ENCODE measurements around the gene SH3BP1.
"Not testable (repeated sequence)": the region's sequence is repeated elsewhere in the genome, so short reads cannot be mapped to it uniquely, and the experiment has no call there.

SH3BP1 gene

DNA sequence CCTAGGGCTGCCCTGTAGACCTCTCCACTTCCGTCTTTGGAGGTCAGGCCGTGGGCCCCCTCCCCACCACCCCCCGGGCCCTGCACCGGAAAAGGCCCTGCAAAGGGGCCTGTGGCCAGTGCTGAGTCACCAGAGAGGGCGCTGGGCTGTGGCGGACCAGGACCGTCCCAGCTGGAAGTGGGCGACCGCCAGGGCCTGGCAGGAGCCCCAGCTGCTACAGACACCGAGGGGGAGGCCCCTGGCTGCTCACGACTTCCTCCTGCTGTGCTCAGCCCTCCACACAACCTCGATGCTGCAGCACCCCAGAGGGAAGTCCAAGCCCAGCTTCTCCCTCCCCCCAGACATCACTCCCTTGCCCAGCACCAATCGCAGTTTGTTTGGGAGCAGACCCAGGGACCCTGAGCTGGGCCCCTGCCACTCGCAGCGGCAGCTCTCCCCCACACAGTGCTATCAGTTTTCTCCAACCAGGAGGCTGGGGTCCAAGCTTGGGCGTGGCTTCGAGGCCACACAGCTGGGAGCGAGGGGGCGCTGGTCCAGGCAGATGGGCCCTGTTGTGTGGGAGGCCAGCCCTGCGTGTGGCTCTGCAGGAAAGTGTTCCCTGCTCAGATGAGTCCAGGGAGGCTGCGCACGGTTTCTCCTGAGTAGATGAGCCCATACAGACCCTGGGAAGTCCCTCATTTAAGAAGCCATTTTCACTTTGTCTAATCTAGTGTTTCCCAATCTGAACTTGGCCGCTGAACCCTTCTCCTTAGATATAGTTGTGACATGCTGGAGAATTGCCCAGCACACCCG, 5.6 kb upstream of the SH3BP1 start:
- peak; percentile 60 to 78 for DNase-seq

DNA sequence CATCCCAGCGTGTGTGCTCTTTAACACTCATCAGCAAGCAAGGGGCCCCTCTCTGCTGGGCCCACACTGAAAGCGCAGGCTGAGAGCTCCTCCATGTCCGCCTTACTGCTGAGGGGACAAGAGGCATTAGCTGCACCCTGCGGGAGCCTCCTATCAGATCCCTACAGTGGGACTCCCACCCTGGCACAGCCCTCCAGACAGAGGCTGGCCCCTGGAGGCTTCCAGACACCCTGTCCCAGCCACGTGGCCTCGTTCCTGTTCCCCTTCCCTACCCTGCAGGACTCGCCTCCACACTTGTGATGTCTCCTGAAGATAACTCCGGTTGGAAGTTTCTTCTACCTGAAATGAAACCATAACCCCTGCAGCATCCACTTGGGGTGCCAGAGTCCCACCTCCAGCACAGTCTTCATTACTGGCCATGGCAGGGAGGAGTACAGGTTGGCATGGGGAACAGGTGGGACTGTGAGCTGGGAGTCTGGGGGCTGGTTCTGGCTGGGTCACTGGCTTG, 5.0 kb upstream of the SH3BP1 start:
- no peak for DNase-seq

DNA sequence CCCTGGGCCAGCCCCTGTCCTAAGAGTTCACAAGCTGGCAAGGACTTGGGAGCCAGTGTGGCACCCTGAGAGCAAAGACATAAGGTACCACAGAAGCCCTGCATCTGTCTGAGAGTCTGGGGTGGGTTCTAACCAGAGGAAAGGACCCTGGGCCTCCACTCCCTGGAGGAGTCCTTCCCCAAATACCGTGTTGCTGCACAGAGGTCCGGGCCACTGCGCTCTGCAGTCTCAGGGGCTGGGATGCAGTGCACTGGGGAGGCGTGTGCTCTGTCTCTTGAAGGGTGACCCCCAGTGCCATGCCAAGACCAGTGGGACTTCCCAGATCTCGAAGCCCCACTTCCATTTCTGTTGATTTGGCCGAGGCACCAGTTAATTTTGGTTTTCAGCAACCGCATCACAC, 4.3 kb upstream of the SH3BP1 start:
- DNase-seq: no peak

DNA sequence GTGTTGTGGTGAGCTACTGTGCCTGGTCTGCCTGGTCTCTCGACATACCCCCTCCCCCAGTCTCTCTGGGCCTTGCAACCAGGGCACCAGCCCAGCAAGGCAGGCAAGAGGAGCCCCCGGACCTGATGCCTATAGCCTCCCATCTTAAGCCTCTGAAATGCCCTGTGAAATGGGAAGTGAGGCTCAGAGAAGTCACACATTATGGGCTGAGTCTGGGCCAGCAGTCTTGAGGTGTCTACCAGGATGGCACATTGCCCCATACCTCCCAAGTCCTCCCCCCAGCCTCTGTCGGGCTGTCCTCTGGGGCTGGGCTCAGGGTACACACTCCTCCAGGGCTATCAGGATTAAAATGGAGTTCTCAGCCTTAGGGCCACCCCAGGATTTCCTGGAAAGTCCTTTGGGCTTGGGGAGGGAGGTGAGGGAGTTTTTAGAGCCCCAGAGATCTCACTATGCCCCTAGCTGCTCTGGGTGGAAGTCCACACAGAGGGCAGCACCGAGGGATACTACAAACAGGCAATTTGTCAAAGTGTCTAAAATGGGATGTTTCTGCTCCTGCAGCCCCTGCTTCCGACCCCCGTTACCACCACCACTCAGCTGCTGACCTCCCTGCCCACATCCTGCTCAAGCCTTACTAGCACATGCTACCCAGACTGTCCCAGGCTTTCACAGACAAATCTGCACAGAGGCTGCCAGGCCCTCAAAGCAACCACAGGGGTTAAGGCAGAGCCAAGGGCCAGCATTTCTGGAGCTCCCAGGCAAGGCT, 3.1 kb upstream of the SH3BP1 start:
- DNase-seq: no peak

DNA sequence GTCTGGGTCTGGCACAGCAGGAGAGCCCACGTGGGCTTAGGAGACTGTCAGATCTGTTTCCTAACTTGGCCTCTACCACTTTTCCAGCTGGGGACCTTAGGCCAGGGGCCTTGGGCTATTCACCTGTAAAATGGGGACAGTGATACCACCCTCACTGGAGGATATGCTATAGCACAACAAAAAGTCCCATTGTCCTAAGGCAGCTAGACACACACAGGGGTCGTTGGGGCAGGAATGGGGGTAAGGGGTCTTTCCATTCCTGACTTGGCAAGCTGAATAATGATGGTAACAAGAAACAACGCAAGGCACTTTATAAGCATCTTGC, 2.6 kb upstream of the SH3BP1 start:
- DNase-seq: no peak

DNA sequence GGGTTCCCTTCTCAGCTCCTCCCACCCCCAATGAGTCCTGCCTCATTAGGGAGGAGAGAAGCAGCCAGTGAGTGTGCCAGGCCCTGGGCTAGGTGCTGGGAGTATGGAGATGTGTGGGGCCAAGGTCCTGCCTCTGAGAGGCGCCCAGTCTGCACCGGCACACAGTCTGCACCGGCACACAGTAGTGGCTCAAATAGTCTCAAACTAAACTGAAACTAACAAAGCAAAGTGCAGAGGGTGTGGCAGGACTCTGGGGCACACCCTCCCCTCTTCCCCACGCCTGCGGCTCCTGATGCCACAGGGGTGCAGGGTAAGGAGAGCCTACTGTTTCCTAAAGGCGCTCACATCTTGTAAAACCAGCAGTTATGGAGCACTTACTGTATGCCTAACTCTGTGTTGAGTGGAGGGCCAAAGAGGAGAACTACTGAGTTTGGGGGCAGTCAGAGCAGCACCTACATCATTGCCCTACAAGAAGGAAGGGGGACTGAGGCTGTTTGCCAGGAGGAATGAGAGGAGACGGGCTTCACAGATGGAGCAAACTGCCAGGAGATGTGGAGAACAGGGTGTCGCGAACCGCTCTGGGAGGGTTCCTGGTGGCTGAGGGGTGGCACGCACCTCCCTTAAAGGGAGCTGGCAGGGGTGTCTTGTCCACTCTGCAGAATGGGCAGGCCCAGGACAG, 939 bp upstream of the SH3BP1 start:
- DNase-seq: peak in 1 of 2 donors; percentile 36

DNA sequence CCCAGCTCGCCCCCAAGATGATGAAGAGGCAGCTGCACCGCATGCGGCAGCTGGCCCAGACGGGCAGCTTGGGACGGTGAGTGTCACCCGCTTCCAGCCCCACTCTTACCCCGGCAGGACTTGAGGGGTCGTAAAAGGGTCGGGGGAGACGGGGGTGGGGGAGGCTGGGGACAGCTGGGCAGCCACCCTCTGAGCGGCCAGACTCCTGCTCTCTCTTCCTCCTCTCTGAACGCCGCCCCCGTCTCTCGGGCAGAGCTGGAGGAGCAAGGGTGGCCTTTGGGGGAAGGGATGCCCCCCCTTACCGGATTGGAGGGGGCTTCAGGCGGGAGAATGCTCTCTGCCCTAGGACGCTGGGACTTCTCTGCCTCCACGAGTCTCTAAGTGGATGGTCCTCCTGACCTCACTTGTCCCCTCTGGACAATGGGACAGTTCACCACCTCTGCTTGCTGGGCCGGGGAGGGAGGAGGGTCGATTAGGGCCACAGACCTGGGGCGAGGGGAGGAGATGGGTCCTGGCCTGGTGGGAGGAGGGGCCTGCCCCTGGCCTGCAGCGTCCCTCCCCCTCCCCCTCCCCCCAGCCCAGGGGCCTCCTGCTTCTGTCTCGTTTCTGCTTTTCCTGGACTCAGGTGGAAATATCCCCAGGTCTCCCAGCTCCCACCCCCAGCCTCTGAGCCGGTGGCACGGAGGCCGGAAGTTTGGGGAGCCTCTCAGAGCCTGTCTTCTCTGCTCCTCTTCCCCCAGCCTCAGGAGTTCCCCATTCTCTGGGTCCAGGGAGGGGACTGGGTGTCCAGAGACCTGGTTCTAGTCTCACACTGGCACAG, 512 bp downstream of the SH3BP1 start:
- peak in 1 of 2 donors; percentile 36 for DNase-seq

DNA sequence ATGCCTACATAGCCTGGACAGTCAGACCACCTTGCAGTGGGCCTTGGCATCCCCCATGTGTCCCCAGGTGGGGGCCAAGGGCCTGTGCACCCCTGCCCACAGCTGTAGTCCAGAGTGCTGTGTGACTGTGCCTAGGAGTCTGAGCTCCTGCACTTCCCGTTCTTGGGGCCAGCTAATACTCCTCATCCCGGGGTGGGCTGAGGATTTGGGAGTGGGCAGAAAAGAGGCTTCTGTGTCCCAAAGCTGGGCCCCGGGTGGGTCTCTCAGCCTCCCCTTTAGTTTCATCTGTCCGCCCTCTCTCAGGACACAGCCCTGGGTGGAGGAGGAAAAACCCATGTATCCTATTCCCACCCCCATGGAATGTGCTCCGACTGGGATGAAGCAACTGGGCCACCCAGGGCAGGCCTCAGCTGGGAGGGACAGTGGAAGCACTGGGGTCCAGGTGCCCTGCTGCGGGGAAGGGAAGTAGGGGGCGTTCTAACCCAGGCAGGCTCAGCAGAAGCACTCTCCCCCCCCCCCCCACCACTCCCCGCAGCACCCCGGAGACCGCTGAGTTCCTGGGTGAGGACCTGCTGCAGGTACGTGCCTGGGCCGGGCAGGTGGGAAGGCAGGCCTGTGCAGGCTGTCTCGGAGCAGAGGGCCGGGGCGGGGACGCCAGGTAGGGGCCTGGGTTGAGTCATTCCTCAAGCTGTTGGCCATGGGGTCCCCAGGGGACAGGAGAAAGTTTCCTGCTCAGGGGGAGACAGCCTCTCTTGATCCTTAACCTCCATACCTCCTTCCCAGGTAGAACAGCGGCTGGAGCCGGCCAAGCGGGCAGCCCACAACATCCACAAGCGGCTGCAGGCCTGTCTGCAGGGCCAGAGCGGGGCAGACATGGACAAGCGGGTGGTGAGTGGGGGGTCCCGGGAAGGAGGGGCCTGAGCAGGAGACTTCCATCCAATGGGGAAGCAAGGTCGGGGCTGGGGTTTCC, 1.4 kb downstream of the SH3BP1 start:
- no peak for DNase-seq

DNA sequence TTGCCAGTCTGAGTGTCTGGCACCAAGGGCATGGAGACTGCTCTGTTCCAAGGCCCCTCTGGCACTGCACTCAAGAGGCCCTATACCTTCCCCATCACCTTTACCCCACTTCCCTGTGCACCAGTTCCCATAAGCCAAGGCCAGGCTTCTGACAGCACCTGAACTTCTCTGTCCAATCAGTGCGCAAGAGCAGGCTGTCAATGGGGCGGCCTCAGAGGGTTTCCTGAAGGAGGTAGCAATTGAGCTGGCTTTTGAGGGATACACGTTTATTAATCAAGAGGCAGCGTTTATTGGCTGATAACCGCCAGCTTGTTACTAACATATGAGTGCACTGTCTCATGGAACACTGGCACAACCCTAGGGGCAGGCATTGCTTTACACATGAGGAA, 2.1 kb downstream of the SH3BP1 start:
- DNase-seq: no peak

DNA sequence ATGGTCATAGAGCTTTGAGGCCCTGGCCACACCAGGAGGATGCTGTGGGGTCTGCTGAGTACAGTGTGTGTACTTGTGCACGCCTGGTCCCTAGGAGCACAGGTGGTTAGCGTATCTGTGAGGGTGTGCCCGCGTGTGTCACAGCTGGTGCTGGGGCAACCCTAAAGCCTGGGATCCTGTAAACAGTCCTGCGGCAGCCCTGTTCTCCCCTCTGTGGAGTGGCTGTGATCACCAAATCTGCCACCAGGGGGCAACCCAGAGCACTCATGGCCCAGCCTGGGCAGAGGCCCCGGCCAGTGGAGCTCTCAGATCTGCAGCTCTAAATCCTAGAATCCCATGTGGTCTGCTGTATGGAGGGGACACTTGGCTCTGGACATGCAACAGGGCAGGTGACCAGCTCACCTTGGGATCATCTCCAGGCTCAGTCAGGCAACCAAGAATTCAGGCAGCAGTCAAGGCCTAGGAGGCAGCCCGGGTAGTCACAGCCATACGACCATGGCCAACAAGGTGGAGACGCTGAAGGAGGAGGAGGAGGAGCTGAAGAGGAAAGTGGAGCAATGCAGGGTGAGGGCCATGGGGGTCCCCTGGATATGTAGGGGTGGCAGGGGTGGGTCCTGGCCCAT, 3.9 kb downstream of the SH3BP1 start:
- peak; percentile 80 to 86 for DNase-seq

DNA sequence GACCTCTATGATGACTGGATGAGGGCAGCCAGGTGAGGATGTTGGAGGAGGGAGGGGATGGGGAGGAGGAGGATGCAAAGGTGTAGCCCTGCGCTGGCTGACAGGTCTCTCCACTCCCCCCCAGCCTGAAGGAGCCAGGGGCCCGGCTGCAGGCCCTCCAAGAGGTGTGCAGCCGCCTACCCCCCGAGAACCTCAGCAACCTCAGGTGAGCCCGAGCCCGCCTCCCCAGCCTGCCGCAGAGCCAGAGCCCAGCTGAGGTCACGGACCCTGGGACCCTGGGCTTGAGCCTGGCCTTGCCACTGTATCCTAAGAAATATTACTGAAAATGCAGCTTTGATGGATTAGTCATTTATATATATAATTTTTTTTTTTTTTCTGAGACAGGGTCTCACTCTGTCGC, 7.8 kb downstream of the SH3BP1 start:
- no peak for DNase-seq

DNA sequence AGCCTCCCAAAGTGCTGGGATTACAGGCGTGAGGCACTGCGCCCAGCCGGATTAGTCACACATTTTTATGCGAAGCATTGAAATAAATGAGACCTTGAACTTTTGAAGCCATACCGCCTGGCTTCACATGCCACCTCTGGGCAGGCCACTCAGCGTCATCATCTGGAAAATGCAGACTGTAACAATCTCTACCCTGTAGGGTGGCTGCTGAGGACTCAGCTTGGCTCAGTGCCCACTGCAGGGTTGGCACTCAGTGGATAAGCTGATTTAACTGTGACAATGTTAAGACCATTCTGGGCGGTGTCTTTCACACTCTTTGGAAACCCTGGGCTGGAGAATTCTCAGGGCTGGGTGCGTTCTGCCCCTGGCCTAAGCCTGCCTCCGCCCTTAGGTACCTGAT, 8.5 kb downstream of the SH3BP1 start:
- DNase-seq: no peak

DNA sequence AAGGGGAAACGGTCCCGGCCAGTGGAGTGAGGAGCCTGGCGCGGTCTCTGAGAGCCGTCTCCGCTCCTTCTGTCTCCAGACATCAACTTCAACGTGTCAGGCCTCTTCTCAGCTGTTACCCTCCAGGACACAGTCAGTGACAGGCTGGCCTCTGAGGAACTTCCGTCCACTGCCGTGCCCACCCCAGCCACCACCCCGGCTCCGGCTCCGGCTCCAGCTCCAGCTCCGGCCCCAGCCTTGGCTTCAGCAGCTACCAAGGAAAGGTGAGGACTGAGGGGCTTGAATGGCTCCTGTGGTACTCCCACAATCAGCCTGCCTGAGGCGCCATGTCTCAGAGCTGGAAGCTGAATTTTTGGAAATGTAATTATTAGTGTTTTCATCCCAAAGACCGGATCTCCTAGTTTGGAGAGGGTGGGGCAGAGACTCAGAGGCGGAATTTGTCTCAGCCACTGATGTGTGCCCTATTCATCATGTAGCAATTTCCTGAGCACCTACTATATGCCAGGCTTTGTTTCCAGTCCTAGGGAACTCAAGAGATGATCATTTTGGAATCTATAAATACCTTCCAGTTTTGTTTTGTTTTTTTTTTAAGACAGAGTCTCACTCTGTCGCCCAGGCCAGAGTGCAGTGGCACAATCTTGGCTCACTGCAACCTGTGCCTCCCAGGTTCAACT, 11.1 kb downstream of the SH3BP1 start:
- no peak for DNase-seq

DNA sequence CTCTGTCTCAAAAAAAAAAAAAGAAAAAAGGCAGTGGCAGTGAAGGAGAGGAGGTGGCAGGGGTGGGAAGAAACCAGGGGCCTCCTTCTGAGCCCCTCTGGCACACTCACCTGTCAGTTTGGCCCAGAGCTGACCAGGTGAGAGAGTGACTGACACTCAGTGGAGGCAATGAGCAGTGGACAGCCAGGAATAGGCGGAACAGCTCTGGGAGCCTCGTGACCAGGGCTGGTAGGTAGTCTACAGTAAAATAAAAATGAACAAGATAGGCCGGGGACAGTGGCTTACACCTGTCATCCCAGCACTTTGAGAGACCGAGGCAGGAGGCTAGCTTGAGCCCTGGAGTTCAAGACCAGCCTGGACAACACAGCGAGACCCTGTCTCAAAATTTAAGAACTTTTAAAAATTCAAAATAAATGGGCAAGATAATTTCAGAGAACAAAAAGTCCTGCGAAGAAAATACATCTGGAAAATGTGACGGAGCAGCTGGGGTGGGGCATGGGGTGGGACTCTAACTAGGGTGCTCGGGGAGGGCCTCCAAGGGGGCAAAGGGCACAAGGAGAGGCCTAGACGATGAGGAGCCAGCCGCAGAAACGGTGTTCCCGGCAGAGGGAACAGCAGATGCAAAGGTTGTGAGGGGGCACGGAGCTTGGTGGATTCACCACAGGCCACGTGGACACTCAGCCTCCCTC, 15.2 kb downstream of the SH3BP1 start:
- DNase-seq: no peak

DNA sequence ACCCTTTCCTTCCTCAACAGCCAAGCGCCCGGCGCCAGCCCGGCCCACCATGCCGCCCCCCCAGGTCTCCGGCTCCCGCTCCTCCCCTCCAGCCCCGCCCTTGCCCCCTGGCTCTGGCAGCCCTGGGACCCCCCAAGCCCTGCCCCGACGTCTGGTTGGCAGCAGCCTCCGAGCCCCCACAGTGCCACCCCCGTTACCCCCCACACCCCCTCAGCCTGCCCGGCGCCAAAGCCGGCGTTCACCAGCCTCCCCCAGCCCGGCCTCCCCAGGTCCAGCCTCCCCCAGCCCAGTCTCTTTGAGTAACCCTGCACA, 15.7 kb downstream of the SH3BP1 start:
- DNase-seq: no peak

DNA sequence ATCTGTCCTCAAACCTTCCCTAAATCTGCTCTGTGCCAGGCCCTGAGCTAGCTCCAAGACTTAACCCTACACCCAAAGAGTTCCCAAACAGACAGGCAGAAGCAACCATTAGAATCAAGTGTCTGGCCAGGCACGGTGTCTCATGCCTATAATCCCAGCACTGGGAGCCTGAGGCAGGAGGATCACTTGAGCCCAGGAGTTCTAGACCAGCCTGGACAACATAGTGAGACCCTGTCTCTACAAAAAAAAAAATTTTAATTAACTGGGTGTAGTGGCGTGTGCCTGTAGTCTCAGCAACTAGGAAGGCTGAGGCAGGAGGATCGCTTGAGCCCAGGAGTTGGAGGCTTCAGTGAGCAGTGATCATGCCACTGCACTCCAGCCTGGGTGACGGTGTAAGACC, 17.1 kb downstream of the SH3BP1 start:
- DNase-seq: not testable (repeated sequence)

DNA sequence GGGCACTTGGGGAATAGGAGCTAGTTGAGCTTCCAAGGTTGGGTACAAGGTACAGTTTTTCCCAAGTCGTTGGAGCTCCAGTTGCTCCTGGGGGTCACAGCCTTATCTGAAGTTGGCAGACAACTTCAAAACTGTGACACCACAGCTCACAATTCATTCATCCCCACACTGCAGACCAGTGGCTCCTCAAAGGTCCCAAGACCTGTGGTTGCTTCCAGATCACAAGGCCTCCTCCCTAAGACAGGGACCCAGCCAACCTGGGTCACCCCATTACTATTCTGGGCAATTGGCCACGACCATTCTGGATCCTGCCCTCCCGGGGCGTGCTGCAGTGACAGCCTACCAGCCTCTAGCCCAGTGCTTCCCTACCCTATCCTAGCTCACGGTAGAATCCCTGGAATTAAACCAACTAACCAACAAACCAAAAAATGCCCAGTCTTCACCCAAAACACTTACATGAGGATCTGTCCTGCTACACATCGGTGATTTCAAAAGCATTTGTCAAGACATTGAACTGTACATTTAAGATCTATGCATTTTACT, 18.2 kb downstream of the SH3BP1 start:
- DNase-seq: no peak

DNA sequence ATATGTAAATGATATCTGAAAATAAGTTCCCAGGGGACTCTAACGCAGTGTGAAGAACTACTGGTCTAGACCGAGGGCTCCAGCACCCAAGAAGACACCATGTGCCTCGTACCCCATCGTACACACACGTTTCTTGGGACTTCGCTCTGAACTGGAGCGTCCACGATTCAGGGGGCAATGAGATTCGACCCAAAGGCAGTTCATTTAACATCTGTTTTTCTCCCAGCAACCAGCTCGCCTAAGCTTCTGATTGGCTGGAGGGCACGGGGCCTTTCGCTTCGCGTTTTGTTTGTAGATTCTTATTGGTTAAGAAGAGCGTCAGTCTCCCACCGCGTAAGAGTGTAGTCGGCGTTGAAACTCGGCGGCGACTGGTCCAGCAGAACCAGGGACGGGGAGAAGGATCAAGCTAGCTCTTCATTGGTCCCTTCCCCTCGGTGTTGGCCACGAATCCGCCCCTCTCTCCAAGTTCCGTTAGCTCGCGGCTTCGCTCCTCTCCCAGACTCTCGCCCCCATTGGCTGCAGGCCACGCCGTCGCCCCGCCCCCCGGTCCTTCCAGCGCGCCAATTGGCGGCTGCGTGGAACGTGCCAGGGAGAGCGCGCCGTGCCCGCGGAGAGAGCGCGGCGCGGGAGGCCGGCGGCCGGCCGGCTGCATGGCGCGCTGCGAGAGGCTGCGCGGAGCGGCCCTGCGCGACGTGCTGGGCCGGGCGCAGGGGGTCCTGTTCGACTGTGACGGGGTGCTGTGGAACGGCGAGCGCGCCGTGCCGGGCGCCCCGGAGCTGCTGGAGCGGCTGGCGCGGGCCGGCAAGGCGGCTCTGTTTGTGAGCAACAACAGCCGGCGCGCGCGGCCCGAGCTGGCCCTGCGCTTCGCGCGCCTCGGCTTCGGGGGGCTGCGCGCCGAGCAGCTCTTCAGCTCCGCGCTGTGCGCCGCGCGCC, 18.9 kb downstream of the SH3BP1 start, which contains the start of gene PDXP:
PDXP (plus strand) TSS at position 591 of the 933 bp plus-strand sequence; CDS start at position 651, 60 bp downstream.
- peak; percentile 99 for DNase-seq
